ENCODE measurements around the gene KCND2.

Gene KCND2

DNA sequence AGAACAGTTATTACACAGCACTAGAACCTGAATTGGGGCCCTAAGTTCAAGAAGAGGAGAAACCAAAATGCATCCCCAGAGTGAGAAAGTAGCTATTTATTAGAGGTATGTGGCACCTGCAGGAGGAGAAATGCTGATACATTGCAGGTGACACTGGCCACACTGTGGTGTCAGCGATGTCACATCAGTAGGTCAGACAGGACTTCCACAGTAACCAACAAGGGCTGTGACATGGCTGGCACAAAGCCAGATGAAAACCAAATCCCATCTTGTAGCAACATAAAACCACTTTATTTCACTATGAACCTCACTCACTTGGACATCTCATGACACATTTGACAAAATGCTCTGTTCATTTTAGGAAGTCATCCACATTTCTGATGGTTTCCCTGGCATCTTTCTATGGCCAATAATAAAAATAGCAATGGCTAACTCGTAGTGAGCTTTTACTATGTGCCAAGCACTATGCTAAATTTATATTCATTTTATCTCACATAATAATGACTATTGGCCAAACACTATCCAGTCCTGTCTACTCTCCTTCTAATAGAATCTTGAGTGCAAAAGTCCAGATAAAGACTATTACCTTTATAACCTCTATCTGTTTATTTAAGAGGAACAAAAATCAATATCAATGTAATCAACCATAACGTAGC lies 430.7 kb downstream of the KCND2 start:
- DNase-seq (ENCODE audit: low spot score): no peak

DNA sequence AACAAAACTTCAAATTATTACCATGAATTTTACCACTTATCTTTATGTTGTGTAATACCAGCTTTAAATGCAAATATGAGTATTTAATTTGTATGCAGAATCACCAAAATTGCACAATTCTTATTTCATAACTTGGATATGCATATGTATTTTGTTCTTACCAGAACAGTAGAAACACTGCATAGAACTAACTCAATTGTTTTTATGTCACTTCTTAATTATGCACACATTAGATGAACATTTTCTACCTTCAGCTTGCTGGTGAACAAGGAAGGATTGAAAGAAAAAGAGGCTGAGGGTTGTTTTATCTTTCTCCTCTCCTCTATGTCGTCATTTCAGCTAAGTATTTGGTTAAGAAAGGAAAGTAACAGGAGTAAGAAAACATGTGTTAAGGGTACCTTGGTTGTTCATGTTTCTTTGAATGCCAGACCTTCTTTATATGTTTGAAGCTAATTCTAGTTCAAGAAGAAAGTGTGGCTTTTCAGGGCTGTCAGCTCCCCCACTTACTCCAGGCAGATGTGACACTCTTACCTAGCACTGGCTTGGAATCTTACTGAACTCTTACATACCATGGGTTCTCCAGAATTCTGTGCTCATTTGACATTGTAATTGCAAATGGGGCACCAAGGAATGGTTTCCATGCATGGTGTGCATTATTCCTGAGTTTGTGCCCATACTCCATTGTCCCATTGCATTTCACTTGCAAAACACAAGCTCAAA lies 436.4 kb downstream of the KCND2 start:
- no peak for DNase-seq (ENCODE audit: low spot score)

DNA sequence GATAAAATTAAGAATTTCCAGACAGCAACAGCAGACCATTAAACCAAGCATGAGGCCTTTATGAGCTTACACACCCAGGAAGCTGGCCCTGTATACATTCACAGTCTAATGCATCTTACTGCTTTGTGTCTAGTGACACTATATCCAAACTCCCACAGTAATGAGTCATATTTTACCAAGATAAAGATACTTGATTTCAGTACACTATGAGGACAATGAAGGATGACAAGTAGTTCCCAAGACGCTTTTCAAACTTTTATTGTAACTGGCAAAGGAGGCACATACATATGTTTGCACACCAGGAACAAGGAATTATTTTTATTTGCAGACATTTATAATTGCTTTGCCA lies 437.0 kb downstream of the KCND2 start:
- DNase-seq (ENCODE audit: low spot score): no peak

DNA sequence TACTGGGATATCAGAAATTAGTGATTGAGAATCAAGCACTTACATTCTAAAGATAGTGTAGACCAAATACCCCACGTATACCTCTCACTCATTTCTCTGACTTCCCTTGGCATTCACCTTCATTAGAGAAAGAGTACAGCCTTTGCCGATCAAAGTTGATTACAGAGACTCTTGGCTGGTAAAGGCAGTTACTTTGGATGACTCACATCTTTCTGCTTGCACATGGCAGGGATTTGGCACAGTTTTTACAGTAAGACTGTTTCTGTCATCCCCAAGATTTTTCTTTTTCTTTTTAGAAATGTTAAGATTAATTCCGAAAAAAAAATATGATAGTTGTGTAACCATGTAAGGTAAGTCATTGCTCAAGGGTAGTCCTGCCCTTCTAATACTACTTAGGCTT lies 442.0 kb downstream of the KCND2 start:
- DNase-seq (ENCODE audit: low spot score): no peak

DNA sequence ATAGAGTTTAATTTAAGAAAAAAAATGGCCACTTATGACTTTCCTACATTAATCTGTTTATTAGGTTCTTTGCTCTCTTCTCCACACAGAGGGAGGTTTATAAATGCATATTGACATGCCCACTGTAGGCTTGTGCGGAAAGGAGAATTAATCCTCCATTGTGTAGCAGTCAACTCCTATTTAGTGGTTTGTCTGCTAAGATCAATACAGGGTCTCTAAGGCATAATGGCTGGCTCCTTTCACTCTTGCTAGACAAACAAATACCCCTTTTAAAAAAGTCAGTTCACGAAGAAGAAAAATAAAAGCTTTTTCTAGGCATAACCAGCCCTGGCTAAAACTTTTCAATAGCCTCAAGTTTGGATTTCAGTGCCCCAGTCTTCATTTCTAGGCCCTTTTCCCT lies 443.3 kb downstream of the KCND2 start:
- DNase-seq (ENCODE audit: low spot score): no peak

DNA sequence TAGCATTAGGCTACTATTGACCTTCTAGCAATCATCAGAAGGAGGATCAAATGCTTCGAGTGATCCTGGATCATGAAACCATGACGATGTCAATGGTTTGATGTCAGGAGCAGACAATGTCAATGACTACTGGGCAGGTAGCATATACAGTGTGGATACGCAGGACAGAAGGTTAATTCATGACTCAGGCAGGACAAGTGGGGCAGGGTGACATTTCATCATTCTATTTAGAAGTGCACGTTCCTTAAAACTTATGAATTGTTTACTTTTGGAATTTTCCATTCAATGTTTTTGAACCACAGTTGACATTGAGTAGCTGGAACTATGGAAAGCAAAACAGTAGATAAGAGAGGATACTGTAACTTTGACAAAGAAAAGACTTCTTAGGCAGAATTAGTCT lies 444.2 kb downstream of the KCND2 start:
- no peak for DNase-seq (ENCODE audit: low spot score)

DNA sequence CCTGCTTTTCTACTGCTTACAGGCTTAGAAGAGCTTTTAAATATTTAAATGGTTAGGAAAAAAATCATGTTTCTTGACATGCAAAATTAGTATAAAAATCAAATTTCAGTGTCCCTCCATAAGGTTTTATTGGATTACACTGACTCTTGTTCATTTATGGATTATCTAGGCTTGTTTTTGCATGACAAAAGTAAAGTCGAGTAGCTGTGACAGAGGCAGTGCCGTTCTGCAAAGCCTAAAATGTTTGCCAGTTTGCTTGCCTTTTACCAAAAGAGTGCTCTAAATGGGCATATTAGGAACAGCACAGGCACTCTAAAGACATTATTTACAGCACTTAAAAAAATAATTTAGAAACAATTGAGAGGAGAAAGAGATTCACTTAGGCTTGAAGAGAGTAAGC lies 445.4 kb downstream of the KCND2 start:
- DNase-seq (ENCODE audit: low spot score): no peak

DNA sequence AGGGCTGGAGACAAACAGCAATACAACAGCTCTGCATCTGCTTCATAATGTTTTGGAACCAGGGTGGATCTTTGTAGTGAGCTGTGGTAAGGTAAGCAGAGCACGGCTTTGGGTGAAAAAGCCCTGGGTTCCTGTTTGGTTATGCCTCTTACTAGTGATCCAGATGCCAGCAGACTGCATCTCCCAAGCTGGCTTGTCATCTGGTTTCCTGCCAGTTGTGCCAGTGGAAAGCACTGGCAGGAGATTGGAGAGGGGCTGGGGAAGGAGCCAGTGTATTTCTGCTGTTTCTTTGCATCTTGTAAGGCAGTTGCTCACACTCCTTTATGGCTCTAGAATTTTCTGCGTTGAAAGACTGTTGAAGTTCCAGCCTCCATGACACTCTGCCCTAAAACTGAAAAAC lies 447.3 kb downstream of the KCND2 start:
- DNase-seq (ENCODE audit: low spot score): no peak

DNA sequence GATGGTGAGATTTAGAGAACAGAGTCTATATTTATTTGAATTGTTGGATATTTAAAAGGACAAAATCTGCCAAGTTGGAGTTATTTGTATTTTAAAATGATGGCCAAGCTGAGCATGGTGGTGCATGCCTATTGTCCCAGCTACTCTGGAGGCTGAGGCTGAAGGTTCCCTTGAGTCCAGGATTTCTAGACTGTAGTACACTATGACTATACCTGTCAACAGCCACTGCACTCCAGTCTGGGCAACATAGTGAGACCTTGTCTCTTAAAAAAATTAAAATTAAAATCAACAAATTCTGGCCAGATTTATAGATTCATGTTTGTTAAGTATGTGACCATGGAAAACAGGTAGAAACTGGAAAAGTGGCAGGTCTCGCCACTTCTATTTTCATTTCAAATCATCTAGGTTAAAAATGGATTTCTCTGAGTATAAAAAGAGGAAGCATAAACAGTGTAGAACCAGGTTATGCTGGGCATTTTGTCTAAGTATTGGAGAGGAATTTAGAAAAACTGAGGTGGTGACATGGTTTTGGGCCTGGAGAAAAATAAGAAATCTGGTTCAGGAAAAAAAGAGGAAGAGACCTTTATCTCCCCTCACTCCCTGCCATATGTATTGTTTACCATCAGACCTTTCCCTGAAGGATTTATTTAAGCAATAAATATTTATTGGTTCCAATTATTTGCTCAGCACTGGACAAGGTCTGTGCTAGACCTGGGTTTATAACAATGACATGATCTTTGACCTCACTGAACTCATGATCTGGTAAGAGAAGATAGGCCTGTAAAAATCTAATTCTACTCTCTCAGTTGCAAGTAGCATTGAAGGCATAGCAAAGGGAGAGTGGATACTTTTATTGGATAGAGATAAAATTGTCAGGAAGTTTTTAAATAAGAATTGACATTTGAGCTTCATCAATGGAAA lies 450.8 kb downstream of the KCND2 start:
- DNase-seq (ENCODE audit: low spot score): no peak

DNA sequence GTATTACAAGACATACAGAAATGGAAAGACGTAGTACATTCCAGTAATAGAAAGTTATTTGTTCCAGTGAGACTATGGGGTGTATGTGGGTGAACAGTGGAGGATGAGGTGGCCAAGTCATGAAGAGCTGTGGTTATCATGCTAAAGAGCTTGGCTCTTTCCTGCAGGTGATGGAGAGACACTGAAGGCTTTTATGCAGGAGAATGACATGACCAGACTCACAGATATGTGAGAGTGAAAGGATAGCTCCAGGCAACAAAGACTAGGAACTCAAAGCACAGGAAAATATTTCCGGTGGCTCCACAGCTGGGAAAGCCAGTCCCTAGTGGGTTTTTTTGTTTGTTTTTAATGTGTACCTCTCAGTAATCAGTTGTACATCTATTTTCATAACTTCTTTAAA lies 451.5 kb downstream of the KCND2 start:
- no peak for DNase-seq (ENCODE audit: low spot score)

DNA sequence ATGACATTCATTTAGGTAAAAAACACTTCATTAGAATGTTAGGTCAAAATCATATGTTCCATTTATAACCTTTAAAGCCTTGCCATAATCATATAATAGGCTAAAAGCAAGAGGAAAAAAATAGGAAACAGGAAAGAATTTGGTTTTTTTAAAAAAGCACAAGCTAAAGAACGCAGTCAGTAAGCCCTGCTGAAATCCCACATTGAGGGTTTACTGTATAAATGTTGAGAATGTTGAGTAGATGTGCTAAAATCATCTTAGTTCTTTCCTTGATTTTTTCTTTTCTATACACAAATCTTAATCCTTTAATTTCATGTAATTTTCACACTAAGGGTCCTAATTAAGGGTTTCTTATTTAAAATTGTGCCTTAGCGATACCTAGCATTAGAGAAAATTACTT lies 452.0 kb downstream of the KCND2 start:
- DNase-seq (ENCODE audit: low spot score): no peak

DNA sequence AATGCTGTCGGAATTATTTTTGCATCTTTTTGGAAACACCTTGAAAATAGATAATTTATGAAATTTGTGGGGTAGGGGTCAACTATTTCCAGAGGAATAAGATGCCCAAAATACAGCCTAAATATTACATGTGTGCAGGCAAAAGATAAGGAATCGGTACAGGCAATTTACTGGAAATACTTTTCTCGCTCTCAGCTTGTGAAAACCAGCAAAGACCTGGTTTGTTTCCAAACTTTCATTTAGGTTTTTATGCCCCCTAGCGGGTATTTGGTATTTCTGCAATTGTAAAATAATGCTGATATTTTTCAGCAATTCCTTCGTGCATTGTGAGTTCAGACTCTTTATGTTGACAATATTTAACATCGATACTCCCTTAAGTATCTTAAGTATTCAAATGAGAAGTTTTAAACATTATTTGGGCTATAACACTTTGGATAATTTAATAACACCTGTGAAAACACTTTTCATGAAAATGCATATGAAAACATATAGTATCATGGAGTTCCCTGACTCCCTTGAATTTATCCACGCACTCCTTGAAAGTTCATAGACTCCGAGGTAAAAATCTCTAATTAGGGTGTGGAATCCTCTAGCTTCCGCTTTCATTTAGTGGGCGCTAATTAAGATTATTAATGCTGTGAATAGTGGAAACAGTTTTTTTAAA lies 452.5 kb downstream of the KCND2 start:
- peak; percentile 49 for DNase-seq (ENCODE audit: low spot score)

DNA sequence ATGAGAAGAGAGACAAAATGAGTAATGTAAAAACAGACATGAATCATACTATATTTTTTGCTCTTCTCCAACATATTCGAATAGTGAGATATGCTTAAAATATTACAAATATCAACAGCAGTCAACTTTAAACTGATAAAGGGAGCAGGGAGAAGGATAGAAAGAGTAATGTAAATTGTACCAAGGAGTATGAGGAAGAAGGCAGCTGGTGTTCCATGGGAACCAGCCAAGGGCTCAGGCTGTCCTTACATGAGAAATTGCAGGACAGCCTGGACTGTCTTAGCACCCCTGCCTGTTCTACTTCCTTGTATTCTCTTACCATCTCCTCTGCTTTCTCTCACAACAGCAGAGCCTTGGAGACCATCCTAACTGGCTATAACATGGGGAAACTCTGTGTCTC lies 456.3 kb downstream of the KCND2 start:
- peak; percentile 7 for DNase-seq (ENCODE audit: low spot score)

DNA sequence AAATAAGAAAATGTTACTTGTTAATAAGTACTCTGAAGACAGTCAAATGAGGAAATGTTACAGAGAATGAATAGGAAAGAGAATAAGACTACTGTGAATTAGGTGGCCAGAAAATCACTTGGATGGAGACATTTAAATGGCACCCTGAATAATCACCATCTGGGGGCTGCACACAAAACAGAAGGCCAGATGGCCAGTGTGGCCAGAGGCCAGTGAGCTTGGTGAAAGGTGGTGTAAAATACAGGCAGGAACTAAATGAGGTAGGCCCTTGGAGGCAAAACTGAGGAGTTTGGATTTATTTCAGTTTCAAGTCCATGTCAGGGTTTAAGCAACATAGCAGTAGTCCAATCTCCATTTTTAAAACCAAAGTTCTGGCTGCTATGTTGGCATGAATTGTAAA lies 458.3 kb downstream of the KCND2 start:
- no peak for DNase-seq (ENCODE audit: low spot score)

DNA sequence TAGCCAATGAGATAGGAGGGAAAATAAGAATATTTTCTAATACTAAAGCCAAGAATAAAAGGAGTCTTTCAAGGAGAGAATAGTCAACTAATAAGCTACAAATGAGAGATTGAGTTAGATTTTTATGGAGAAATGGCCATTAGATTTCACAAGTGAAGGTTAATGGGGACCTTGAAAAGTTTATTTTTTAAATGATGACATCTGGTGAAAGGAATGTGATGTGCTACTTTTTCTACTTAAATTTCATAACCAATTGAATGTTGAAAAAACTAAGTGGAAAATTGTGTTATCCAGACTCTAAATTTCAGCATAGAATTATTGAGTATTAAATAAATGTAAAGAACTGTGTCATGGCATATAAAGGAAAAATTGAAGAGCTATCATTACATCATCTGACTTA lies 459.3 kb downstream of the KCND2 start:
- DNase-seq (ENCODE audit: low spot score): peak; percentile 5

DNA sequence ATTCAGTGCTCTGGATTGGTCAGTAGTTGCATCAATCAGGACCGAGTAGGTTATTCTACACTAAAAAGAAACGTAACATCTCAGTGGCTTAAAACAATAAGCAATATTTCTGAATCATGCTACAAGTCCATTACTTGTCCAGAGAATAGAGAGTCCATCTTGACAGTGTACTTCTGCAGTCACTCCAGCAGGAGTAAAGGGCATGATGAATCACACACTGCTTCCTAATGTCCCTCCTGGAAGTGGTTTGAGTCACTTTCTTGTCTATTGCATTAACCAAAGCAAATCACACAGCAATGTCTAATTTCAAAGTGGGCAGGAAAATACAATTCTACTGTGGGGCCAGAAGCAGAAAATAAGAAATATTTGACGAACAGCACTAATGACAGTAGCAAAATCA lies 460.2 kb downstream of the KCND2 start:
- DNase-seq (ENCODE audit: low spot score): peak; percentile 20

DNA sequence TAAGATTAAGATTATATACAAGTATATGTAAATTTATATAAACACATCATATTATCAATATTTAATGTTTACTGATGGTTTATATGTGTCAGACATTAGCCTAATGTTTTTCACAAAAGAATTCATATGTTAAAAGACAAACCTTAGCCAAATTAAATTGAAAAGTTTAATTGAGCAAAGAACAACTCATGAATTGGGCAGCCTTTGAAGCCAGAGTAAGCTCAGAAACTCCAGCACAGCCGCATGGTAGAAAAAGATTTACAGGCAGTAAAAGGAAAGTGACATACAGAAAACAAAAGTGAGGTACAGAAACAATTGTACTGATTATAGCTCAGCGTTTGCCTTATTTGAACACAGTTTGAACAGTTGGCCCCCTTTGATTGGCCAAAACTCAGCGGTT lies 460.9 kb downstream of the KCND2 start:
- DNase-seq (ENCODE audit: low spot score): no peak

DNA sequence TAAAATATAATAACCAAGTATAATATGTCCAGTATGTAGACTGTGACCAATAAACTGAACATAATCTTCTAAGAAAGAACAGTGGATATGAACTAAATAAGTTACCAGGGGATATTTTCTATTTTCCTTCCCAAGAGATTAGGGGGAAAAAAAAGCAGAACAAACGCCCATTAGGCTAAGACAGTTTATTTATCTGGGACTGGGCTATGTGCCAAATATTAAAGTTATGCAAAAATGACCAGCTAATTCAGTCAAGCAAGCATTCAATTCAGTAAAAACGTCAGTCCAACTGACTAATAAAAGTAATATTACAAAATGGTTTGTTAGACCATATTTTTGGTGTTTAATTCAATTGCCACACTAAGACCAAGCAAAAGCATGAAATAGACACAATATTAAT lies 462.8 kb downstream of the KCND2 start:
- no peak for DNase-seq (ENCODE audit: low spot score)

DNA sequence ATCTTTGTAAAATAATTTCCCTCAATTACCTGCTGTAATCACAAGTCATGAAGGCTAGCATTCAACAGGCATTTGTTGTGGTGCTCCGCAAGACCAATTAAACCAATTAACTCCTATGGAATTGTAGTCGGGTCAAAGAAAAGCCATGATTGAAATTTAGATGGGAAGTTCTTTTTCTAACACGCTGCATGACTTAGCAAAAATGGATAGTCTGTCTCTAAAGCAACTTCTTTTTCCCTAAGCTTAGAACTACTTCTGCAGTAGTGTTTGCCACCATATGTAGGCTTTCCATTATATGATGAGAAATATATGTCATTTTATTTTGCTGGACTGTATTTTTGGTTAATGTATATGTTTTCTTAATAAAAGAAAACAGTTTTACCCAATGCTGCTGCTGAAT lies 465.8 kb downstream of the KCND2 start:
- DNase-seq (ENCODE audit: low spot score): no peak

DNA sequence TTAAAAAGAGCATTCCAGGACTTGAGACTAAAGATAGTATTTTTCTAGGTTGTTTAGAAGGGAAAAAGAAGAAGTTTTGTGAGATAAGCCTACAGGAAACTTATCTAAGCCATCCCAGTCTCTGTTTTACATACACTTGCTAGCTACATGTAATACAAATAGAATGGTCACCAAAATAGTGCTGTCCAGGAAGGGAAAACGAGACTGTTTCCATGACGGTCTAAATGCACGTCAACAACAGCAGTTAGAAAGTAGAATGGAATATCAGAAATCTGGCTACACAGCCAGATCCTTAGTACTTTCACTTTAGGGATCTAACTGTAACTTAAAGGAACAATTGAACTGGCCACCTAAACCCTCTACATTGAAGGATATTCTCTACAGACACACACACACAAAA lies 467.4 kb downstream of the KCND2 start:
- DNase-seq (ENCODE audit: low spot score): no peak

DNA sequence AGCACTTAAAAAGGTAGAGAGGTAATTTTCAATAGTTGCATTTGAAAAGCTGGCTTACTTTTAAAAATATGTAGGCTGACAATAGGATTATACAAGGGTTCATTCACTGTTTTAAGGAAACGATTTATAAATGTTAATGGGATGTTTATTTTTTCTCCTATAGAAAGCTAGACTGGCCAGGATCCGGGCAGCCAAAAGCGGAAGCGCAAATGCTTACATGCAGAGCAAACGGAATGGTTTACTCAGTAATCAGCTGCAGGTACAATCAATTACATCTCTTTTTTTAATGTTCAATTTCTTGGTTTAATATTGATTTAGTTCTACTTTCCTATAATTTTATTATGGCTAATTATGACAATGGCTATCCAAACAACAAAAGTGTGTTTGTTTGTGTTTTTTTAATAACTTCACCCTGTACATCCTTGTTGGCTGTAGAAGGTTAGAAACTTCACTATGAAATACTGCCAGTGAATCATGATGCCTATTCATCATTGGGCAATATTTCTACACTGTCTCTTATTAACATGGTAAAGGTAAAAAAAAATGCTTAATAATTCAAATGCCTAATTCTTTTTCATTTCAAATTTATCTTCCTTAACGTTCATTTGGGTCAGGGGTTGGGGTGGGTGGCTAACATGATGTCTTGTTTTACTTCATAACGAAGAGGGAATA lies 468.5 kb downstream of the KCND2 start:
- DNase-seq (ENCODE audit: low spot score): no peak

DNA sequence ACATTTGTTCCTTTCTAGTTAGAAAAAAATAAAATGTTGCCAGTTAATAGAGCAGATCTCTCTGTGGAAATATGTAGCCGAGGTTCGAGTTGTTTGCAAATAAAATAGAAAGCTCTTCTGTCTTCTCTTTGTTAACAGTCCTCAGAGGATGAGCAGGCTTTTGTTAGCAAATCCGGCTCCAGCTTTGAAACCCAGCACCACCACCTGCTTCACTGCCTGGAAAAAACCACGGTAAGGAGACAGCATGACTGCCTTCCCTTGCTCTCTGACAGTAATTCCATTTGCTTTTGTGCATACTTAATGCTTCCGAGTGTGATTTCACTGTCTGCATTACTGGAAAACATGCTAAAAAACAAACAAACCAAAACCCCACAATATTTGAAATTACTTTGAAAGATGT lies 469.4 kb downstream of the KCND2 start:
- no peak for DNase-seq (ENCODE audit: low spot score)

Data from GM03348 (cell line).